Stimulated activated CD8-positive, alpha-beta memory T cell treated with anti-CD3 and anti-CD28 coated beads, Interleukin-12 subunit alpha, Interleukin-12 subunit beta, amount 100 ng/mL, for 1 hour (primary cell): ENCODE measurements around the gene PIGO.

Experiments
- DNase-seq: peaks from one replicate; pipeline ENCODE4 v3.0.0-alpha.2; 2020; ENCODE audit warnings: low read depth

PIGO gene

DNA sequence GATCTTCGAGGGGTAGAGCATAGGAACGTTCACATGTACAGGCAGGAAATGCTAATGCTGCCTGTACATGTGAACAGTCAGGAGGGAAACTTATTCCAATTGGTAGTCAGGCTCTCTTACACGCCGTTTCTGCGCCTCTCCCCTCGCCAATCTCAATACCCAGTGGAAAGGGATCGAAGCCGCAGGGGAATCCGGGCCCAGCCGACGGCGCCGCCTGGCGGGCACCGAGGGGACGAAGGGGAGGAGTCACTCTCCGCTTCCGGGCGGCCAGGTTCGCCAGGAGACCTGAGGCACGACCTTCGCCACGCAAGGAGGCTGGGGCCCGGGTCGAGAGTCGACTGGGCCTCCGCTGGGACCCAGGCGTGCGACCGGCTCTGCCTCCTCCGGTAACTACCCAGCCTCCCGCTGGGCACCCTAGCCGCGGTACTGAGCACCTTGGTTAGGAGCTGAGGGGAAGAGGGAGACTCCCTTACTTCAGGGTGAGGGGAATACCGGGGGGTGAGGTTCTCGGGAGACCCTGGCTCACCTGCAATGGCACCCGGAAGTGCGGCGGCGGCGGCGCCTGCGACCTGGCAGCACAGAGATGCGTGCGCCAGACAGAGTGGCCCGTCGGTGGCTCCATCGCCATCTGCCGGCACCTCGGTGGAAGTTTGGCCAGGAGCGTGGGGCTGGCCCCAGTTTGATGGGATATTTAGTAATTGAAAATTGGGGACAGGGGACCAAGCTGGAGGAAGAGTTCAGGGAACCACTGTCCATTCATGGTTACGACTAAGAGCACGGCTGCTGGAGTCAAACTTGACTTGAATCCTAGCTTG, at the start of gene PIGO:
PIGO (minus strand) TSS at position 557 of the 815 bp plus-strand sequence. CDS start 1,026 bp downstream, outside the sequence.
- peak; percentile 78 for DNase-seq

DNA sequence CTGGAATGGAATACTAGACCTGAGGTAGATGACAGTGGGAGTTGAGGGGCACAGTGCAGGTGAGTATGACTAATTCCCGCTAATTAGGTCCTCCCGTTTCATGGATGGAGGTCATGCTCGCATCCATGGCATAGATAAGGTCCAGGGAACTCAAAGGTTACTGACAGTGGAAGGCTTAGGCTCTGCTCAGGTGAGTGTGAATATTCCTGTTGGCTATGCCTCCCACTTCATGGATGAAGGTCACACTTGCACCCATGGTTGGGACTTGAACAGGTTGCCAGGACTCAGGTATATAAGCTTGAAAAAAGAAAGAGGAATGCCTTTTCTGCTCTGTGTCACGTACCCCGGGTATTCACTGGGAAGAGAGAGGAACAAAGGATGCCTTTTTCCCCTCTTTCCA, 45.6 kb upstream of the PIGO start:
- DNase-seq, result no peak

DNA sequence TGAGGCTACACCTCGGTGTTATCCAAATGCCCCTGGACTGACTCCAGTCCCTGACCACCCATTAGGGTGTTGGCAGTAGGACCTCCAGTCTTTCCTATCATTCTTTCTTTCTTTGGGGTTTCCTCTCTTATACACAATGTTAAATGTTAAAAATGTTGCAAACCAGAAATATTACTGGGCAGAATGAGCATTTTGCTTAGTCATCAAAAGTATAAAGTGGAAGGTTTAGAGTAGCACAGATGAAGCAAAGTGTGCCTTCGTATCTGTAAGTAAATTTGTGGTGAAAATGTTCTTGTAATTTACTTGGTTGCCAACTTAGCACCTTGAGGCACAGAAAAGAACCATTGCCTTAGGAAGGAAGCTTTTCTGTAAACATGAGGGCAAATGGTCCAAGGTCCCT, 43.7 kb upstream of the PIGO start:
- no peak for DNase-seq

DNA sequence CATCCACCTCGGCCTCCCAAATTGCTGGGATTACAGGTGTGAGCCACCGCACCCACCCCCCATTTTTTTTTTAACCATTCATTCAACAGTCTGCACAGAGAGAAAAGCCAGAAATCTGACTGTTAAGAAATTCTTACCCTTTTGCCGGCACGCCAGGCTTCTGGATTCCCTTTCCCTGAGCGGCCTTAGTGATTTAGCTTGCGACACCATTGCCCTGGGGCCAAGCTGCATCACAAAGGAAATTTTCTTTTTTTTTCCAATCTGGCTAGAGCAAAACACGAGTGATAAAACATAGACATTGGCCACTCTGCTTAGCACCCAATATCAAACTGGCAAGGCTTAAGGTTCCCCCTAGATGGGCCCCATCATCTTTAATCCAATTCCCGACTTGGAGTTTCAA, 40.5 kb upstream of the PIGO start:
- DNase-seq, result no peak

DNA sequence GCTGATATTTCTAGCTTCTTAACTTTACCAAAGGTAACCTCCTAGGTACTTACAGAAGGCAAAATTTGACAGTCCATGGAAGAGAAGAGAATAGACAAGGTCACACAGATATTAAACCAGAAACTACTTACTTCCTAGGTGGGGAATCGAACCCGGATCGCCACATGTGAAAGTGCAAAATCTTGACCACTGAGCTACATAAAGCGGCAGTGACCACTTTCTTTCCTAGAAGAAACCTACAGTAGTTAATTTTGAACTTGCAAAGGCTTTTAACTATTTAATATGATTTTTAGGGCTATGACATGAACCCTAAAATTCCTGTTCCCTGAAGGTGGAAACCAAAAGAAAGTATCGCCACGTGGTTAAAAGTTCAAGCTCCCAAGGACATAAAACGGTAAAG, 39.6 kb upstream of the PIGO start:
- DNase-seq, result no peak

DNA sequence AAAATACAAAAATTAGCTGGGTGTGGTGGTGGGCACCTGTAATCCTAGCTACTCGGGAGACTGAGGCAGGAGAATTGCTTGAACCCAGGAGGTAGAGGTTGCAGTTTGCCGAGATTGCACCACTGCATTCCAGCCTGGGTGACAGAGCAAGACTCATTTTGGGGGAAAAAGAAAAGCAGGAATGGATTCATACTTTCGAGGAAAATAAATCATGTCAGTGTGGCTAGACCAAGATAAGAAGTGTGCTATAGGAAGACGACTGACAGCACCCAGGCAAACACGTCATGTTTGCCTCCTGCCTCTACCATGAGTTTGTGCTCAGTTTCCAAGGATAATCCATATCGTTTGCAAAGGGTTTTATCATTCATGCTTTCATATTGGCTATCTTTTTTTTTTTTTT, 38.5 kb upstream of the PIGO start:
- DNase-seq, result no peak

DNA sequence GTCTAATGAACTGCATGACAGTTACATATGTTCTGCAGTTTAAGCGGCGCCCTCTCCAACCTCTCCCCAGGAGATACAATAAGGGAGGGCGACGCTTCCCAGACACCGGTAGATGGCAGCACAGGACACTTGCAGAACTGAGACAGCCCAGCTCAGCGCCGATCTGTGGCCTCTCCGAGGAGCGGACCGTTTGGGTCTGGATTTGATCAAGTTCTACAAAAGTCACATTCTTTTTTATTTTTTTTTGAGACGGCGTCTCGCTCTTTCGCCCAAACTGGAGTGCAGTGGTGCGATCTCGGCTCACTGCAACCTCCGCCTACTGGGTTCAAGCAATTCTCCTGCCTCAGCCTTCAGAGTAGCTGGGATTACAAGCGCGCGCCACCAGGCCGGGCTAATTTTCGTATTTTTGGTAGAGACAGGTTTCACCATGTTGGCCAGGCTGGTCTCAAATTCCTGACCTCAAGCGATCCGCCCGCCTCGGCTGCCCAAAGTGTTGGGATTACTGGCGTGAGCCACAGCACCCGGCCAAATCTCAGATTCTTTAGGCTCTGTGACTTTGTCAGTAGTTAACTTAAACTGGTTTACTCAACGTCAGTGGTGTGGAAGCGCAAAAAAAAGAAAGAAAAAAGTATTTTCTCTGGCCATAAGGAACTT, 20.6 kb upstream of the PIGO start:
- peak; percentile 83 for DNase-seq

DNA sequence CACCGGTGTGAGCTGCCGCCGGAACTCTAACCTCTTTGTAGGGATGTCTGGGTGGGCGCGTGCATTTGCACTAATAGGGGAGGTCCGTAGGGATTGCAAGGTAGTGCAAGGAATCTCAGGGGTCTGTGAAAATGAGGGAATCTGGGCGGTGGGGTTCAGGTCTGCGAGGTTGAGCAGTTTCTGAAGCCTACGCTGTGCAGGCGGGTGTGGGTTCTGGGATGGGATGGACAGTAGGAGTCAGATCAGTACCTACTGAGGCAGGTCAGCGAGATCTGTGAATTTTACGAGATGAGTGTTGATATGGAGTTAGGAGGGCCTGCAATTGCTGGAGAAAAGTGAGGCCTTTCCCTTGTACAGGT, 20.1 kb upstream of the PIGO start:
- DNase-seq, result no peak

DNA sequence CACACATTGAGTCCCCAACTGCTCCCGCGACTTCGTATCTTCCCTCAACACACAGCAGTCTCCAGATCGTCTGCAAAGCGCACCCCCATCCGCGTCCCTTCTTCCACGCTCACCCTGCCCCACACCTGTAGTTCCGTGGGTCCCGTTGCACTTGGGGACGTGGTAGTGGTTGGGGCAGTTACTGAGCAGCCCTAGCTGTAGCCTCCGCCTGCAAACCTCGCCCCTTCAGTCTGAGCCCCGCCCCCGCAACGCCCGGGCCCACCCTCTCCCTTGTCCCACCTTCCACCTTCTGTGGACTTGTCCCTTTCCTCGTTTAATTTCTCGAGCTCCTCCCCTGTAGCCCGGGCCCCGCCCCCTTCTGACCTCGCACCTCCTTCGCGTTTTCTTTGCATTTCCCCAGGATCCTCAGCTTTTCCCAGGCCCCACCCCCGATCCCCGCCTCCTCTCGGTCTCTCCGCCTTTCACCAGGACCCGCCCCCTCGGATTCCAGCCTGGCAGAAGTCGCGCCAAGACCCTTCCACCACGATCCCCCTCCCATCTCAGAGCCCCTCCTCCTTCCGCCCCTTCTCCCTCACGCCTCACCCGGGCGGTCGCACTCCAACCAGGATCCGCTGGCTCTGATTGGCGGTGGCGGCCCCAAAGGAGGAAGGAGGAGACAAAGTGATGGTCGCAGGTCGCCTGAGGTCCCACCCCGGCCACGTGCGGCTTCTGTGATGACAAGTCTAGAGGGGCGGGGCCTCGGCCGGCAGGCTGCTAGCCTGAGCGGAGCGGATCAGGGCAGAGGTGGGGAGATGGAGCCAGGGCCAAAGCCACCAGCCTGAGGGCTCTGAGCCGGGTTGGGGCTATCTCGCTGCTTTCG, 19.5 kb upstream of the PIGO start, which contains the start of gene ATOSB:
ATOSB (minus strand) TSS at position 183 of the 859 bp plus-strand sequence. CDS start 7,588 bp downstream, outside the sequence.
- peak; percentile 85 for DNase-seq

DNA sequence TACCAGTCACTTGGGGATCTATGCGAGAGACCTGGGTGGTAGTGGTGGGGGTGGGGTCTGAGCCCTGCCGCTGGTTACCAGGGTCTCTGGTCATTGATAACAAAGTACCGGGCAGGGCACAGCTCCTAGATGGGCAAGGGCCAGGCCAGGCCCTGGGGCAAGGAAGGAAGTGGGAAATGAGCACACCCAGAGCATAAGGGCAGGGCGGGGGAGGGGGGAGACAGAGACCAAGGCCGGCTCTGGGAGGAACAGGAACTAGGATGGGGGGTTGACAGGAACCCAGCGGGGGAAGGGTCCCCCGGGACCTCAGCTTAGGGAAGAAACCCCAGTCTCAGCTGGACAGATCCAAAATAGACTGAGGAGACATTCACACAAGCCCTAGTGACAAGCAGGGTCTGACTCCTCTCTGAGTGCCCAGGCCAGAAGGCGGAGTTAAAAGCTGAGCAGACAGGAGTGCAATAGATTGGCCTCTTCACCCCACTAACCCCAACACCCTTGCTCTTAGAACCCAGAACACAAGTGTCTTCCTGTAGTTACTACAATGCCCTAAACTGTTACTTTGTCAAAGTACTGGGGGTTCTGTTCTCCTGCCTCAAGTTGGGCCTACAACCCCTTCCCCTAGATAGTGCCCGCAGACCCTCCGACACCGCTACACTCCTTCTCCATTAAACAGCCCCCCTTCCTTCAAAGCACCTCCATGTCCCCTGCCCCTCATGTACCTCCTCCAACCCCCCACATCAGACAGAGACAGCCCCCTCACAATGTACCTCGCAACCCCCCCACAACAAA, 18.6 kb upstream of the PIGO start:
- no peak for DNase-seq

DNA sequence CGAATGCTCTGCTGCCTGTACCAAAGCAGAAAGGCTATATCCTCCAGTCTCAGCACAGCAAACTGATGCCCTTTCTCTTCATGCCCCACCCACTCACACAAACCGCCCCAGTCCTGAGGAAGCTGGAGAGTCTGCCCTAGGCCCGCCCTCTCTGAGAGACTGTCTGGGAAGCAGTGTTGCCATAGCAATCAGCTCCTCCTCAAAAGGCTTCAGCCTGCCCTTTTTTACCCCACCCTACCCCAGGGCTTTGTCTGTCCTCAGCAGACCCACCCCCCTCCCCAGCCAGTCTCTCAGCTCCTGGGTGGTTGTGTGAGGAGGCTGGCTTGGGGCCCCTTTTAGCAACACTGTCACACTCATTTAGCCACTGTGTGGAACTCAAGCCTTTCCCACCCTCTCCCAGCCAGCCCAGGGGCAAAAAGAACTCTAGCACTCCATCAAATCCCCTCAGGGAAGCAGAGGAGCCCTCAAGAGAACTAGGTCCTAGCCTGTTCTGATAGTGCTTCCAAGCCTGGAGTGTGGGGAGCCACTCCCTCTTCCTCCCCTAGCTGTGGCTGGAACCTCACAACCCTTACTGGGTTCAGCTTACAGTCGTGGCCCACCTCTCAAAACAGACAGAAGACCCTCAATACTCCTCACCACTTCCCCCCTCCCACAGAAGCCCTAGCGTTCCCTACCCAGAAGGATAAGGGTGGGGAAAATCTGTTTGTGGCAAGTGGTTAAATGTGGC, 17.9 kb upstream of the PIGO start:
- no peak for DNase-seq

DNA sequence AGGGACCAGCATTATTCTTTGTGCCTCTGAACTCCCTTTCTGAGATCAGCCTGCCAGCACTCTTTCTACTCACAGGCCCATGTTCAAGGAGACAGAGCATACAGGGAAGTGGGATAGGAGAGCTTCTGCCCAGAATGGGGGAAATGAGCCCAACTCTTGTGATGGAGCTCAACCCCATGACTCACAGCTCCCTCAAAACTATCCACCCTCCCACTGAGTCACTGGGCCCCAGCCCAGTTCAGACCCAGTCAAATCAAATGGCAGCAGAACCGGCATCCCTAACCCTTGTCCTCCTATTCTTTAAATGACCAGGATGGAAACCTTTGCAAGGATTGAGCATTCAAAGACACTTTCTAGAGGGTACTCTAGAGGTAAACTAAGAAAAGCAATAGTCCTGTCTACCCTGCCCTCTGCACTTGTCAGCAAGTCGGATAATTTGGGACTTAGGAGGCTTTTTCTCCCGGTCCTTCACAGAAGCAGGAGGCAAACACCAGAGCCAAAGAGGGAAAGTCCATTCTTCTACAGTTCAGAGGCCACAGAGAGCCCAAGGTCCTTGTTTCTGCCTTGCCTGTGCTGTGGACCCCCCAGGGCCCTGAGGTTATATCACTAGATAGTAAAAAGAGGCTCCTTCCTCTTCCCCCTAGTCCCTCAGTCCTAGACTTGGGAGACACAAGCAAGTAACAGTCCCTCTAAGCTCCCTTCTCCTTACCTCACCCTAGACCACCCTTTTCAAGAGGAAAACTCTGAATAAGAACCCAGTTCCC, 16.0 kb upstream of the PIGO start:
- DNase-seq, result no peak

DNA sequence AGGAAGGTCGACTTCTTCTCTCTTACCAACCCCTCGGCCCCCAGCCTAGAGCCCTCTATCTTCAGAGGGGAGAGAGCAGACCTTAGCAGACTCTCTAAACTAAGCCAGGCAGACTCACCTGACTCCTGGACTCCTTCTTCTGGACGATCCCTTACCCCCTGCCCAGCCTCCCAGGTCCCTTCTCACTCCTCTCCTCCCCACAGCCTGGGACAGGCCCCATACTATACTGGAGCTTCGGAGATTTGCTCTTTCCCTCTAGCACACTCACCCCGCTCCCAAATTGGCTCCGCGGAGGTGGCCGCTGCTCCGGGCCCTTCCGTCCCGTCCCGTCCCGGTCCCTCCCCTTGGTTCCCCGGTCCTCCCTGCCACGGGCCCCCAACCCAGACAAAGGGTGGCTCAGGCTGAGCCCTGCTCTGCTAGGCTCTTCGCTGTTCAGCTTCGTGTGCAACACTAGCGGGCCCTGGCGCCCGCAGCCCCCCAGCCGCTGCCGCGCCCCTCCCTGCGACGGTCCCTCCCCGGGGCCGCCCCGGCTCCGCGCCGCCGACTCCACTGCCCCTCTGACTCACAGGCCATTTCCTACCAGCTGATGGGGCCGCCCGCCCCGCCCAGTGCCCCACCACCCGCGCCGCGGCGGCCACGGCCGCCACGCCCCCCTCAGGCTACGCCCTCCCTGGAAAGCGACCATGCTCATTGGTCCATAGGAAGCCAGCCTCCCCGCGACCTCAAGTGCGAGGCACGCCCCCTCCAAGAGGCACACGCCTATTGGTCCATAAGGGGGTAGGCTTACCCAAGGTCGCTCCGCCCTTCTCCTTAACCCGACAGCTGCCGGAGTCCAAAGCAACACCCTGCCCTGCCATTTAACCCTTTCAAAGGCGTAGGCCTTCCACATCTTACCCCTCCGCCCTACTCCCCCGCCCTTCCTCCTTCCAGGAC, 14.9 kb upstream of the PIGO start:
- peak; percentile 91 for DNase-seq

DNA sequence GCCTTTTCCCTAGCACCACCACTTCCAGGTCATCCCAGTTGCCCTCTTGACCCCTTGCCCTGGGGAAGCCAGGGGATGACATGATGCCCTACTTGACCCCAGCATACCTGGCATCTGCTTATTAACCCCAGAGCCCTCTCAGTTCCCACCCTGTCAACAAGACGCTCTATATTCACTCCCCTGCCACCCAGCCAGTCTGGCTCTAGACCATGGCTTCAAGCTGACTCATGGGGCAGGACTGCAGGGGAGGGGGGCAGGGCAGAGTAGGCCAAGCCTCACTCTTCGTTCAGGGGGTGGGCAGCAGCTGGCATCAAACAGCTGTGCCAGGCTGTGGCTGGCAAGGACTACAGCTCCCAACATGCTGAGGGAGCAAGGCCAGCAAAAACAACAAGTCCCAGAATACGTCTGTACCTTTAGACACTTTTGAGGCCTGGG, 14.0 kb upstream of the PIGO start:
- DNase-seq, result no peak

DNA sequence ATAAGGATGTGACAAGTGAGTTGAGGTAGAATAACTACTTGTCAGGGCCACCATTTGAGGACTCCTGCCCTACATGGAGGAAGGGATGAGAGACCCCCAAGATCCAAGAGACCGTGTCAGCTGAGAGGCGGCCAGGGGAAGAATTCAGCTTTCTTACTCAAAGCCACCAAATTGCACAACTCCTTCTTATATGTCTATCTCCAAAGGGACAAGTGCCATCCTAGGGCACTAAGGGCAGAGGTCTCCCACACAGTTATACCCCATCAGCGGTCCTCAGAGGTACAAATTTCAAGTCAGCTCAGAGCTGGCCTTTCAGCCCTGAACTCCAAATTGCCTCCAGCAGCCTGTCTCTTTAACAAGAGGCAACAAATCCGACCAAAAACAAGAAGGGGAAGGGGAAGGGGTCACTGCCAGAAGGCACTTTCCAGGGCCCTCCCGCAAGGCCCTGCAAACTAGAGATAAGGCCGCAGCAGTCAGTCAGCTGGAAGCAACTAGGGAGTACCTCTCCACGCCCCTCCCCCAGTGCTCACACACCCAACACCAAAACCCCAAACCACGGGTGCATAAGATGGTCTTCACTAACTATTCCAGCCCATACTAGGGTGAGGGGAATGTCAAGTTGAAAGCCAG, 12.7 kb upstream of the PIGO start:
- no peak for DNase-seq

DNA sequence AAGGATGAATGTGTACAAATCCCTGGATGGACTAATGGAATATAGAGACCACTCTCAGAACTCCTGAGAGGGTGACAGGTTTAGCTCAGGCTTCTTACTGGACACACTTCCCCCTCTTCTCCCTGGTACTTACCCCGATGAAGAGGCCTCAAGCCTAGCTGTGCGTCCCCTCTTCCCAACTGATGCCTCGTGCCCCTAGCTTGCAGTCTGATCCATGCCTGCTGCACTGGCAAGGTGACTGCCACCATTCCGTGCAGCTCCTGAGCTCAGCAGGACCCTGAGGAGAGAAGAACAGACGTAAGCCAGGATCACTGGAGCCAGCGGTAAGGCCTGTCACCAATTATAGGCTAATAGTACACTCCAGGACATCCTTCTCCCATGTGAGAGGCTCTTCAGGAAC, 12.1 kb upstream of the PIGO start:
- no peak for DNase-seq

DNA sequence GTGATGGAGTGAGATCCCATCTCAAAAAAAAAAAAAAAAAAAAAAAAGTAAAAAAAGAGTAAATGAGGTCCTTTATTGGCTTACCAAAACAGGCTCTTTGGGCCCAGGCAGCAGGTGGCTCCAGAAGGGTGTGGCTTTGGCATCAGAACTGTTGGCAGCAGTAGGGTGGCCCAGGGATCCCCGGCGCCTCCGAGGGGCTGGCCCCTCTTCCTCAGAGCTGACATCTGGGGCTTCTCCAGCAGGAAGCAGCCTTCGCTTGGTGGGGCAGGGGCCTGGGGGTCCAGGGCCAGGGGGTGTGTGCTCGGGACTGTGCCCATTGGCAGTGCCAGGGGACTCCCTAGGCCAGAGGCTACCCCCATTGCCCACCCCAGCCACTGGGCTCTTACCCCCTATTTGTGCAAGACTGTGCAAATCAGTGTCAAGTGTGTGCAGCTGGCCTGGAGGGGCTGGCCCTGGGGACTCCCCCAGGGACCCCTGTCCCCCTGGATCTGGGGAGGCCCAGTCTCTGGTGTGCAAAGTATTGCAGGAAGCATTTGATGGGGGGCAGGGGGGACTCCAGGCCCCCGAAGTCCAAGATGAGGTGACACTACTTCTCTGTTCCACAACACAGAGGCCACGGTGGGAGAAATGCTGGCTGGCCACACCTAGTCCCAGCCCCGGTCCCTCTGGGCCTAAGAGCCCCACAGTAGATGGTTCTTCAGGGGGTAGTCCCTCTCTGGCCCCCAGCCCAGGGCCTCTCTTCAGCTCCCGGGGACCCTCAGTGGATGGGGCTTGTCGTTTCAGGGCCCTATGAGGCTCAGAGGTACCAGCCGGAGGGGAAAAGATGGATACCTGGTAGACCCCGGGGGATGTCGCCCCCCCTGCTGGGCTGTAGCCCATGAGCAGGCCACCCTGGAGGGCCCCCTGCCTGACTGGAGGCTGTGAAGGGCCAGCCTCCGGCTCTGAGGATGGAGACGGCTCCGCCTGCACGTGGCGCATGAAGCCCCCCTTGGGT, 11.2 kb upstream of the PIGO start:
- DNase-seq, result no peak

DNA sequence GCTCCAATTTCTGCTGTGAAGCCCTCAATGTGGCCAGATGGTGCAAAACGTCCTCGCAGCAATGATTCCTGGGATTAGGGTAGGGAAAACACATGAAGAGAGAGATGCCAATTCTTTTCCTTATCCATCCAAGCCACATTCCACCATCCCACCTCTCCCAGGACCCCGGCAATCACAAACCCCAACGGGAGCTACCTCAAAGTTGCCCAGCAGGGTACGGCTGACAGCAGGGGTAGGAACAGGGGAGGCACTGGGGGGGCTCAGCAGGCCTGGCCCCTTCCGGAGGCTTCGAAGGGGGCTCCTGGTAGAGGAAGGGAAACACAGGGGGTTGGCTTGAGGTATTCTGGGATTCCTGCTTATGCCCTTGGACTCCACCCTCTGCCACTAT, 9.9 kb upstream of the PIGO start:
- DNase-seq, result no peak
